Measurements from ENCODE around the gene CAMKK2. TPM values are rescaled to one million over a fixed set of nuclear protein-coding genes. Genes with fewer than 3 reads are reported as not detected.
"Not testable (repeated sequence)": the region's sequence is repeated elsewhere in the genome, so short reads cannot be mapped to it uniquely, and the experiment has no call there.

CAMKK2 gene
- total RNA-seq, 1 donor from 2014 or later, result 39.3 TPM

- no peak overlapping the region for H3K4me3 ChIP-seq
- peak; percentile 63 for ATAC-seq
- no peak overlapping the region for H3K27ac ChIP-seq
- no peaks in the 10 kb centered on the region for H3K4me1 ChIP-seq
- no peaks in the 10 kb centered on the region for H3K9me3 ChIP-seq
- DNase-seq, result no peak
- no peak for TF ChIP-seq CTCF (IDR thresholded peaks at IDR 0.05)
- H3K36me3 ChIP-seq, result peaks cover 52% of the 10 kb centered on the region
- intact Hi-C loops (cut with DNase I), result no loop called here
- H3K27me3 ChIP-seq, result no peaks in the 10 kb centered on the region
Measured at GRCh38 chr12:121314431-121314830, 17.9 kb upstream of the CAMKK2 start.

GRCh38 chr12:121310231-121310630 is 13.7 kb upstream of the CAMKK2 start:
- DNase-seq; intact Hi-C loops (cut with DNase I); ATAC-seq; H3K27ac ChIP-seq; H3K9me3 ChIP-seq; H3K27me3 ChIP-seq; H3K4me3 ChIP-seq; H3K4me1 ChIP-seq: not testable (repeated sequence)
- peaks cover 43% of the 10 kb centered on the region for H3K36me3 ChIP-seq

DNA sequence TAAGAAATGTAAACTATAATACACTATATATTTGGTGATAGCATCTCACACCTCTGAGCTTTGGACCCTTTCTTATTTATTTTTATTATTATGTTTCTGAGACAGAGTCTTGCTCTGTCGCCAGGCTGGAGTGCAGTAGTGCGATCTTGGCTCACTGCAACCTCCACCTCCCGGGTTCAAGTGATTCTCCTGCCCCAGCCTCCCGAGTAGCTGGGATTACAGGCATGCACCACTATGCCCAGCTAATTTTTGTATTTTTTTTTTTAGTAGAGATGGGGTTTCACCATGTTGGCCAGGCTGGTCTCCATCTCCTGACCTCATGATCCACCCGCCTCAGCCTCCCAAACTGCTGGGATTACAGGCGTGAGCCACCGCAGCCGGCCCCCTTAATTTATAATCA is 10.9 kb upstream of the CAMKK2 start:
- ATAC-seq; H3K4me3 ChIP-seq; DNase-seq; H3K9me3 ChIP-seq; intact Hi-C loops (cut with DNase I); H3K27ac ChIP-seq; H3K4me1 ChIP-seq; H3K27me3 ChIP-seq: not testable (repeated sequence)
- peaks cover 43% of the 10 kb centered on the region for H3K36me3 ChIP-seq

- no peak for TF ChIP-seq CTCF (IDR thresholded peaks at IDR 0.05)
- no peaks in the 10 kb centered on the region for H3K27me3 ChIP-seq
- intact Hi-C loops (cut with DNase I), result no loop called here
- no peak overlapping the region for H3K4me3 ChIP-seq
- ATAC-seq, result no peak
- H3K4me1 ChIP-seq, result no peaks in the 10 kb centered on the region
- no peak overlapping the region for H3K27ac ChIP-seq
- H3K36me3 ChIP-seq, result peaks cover 18% of the 10 kb centered on the region
- DNase-seq, result no peak
- H3K9me3 ChIP-seq, result no peaks in the 10 kb centered on the region
Measured at GRCh38 chr12:121304306-121304705, 7.8 kb upstream of the CAMKK2 start.

DNA sequence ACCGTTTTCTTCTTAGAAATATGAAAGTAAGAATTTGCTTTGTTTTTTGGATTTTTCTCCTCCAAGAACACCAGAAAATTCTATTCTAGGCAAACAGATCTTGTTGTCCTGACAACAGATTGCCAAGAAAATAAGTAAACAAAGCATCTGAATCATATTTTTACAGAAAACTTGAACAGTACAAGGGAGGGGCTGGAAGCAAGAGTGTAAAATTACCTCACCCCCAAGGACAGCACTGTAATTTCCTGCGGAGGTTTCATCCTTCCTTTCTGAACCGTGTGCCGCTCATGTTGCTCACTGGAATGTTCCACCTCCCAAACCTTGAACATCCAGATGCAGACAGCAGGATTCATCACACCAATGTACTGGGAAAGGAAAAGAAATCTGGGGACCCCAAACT is 5.4 kb upstream of the CAMKK2 start:
- Histone ChIP-seq H3K4me1 (peaks cover 6% of the 10 kb centered on the region), H3K9me3 (no peaks in the 10 kb centered on the region), H3K4me3 (no peak overlapping the region), H3K27ac (no peak overlapping the region), H3K27me3 (no peaks in the 10 kb centered on the region), H3K36me3 (no peaks in the 10 kb centered on the region)
- intact Hi-C loops (cut with DNase I), result no loop called here
- no peak for TF ChIP-seq CTCF (IDR thresholded peaks at IDR 0.05)
- ATAC-seq (no peak), DNase-seq (no peak)

- Histone ChIP-seq H3K36me3 (no peaks in the 10 kb centered on the region), H3K9me3 (no peaks in the 10 kb centered on the region), H3K27me3 (no peaks in the 10 kb centered on the region), H3K4me3 (no peak overlapping the region), H3K27ac (peak overlapping the region; percentile 5), H3K4me1 (peaks cover 11% of the 10 kb centered on the region)
- intact Hi-C loops (cut with DNase I), result no loop called here
- DNase-seq (no peak), ATAC-seq (no peak)
- no peak for TF ChIP-seq CTCF (IDR thresholded peaks at IDR 0.05)
Measured at GRCh38 chr12:121300083-121300819, 3.7 kb upstream of the CAMKK2 start.

- no peak overlapping the region for H3K4me3 ChIP-seq
- TF ChIP-seq CTCF (IDR thresholded peaks at IDR 0.05), result no peak
- no peak overlapping the region for H3K27ac ChIP-seq
- ATAC-seq, result no peak
- H3K9me3 ChIP-seq, result no peaks in the 10 kb centered on the region
- no peak for DNase-seq
- no peaks in the 10 kb centered on the region for H3K27me3 ChIP-seq
- intact Hi-C loops (cut with DNase I), result no loop called here
- peaks cover 17% of the 10 kb centered on the region for H3K4me1 ChIP-seq
- H3K36me3 ChIP-seq, result no peaks in the 10 kb centered on the region
Measured at GRCh38 chr12:121299662-121300061, 3.2 kb upstream of the CAMKK2 start.

DNA sequence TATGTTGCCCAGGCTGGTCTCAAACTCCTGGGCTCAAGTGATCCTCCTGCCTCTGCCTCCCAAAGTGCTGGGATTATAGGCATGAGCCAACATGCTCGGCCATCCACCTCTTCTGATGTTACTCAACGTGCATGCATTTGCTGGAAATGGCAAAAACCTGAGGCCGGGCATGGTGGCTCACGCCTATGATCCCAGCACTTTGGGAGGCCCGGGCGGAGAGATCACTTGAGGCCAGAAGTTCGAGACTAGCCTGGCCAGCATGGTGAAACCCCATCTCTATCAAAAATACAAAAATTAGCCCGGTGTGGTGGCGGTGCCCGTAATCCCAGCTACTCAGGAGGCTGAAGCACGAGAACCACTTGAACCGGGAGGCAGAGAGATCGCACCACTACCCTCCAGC is 1.9 kb upstream of the CAMKK2 start:
- DNase-seq; H3K4me3 ChIP-seq; ATAC-seq; H3K9me3 ChIP-seq; H3K36me3 ChIP-seq; intact Hi-C loops (cut with DNase I); H3K27ac ChIP-seq; H3K27me3 ChIP-seq: not testable (repeated sequence)
- peaks cover 17% of the 10 kb centered on the region for H3K4me1 ChIP-seq
